Left renal pelvis (tissue), 4 donors: Measurements from ENCODE around the gene POPDC3. TPM values are rescaled to one million over a fixed set of nuclear protein-coding genes. Genes with fewer than 3 reads are reported as not detected.
"Not testable (repeated sequence)": the region's sequence is repeated elsewhere in the genome, so short reads cannot be mapped to it uniquely, and the experiment has no call there.

Source experiments
- DNase-seq, 4 donors: peaks; one replicate each; pipeline ENCODE4 v3.0.0-alpha.2; 2013; ENCODE audit warnings: low read depth in 4 of 4, low spot score in 3 of 4
- polyA plus RNA-seq, 4 donors: library from polyadenylated mRNA; unstranded; fragments of 120-200 nt; gene quantifications; one replicate each; pipeline ENCODE4 v1.2.1, GENCODE V29; 2013; ENCODE audit not compliant: insufficient read length in 4 of 4

POPDC3 gene
- polyA plus RNA-seq, 4 donors = 0.20 to 0.32 (median 0.22) TPM

DNA sequence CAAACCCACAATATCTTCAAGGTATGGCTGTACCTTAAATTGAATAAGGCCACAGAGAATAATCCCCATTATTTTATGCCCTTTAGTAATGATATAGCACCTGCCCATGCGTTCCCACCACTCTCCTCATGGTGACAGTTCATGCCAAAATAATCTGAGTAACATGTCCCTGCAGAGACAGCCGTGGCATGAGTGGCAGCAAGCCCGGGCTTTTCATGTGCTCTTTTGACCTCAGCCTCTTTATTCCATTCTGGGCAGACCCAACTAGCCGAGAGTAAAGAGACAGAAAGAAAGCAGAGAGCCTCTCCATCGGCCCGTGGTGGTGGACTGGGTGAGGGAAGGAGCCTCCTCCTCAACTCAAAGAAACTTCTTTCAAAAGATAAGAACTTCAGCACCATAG lies 19.9 kb upstream of the POPDC3 start:
- DNase-seq = no peak

DNA sequence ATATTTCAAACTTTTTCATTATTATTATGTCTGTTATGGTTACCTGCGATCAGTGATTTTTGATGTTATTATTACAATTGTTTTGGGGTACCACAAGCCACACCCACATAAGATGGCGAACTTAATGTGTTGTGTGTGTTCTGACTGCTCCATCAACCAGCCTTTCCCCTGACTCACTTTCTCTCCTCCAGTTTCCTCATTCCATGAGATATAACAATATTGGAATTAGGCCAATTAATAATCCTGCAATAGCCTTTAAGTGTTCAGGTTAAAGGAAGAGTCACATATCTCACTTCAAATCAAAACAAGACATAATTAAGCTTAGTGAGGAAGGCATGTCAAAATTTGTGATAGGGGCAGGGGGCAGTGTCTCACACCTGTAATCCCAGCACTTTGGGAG lies 16.3 kb upstream of the POPDC3 start:
- no peak for DNase-seq

DNA sequence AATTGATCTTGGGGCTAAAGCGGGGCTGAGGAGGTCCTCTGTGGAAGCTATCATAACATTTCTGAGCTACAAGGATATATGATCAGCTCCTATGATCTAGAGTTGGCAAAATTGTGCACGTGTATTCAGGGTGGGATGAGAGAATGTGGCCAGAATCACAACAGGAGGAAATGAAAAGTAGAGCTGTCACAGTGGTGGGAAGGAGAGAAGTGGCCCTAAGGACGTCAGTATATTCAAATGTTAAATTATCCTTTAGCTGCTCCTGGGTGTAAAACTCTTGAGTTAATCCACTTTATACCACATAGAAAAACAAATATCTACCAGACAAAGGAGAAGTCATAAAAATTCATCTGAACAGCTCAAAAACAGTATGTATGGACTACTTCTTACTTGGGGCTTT lies 14.8 kb upstream of the POPDC3 start:
- no peak for DNase-seq

DNA sequence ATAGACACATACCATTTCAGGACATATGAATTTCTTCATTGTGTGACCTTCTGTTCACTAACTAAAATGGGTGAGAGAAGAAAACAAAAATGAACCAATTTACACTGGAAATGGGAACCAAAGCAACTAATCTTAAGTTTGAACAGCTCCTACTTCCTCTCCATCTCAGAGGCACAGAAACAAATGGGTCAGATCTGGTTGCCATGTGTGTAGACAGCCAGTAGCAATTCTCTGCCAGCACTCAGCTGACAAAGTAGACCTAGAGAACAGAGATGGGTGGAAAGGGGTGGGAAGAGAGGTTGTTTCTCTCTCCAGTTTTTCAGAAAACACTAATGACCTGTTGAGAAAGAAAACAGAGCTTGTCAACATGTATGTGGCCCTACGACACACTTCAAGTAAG lies 14.3 kb upstream of the POPDC3 start:
- no peak for DNase-seq

DNA sequence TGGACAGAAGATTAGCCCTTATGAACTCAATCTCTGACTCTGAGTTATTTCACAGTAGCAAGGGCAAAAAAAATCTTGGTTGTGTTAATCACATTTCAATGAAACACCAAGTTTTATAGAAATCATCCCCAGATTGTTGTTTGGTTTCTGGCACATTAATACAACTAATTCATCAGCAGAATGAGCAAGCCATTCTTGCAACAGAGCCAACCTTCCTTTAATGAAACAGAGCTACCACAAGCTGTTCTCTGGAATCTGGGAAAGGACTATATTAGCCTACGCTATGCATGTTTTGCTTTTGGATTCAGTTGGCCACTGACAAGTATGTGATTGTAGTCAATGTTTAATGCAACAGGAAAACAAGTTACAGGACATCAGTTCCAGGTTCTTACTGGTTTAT lies 13.8 kb upstream of the POPDC3 start:
- DNase-seq = no peak

DNA sequence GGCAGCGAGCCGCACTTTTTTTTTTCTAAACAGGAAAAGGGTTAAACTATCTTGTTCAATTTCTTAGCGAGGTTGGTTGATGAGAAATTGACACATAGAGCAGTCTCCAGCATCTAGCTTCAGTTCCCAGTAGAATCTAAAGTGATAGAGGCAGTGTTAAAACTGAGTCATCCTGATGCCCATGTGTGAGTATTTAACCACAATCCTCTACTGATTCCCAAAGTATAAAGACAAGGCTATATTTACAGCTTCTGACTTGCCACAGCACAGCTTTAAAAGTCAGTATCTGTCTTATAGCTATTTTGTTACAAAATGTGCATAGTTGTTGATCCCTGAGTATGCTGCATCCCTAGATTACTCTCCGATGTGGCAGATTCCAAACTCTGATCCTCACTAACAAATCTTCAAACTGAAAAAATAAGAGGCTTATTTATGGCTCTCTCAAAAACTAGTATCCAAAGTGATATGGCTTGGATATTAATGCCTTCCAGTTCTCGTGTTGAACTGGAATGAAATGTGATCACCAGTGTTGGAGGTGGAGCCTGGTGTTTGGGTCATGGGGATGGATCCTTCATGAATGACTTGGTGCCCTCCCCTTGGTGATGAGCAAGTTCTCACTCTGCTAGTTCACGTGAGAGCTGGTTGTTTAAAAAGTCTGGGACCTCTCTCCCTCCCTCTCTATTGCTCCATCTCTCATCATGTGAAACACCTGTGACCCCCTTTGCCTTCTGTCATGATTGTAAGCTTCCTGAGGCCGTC lies 13.1 kb upstream of the POPDC3 start:
- no peak for DNase-seq

DNA sequence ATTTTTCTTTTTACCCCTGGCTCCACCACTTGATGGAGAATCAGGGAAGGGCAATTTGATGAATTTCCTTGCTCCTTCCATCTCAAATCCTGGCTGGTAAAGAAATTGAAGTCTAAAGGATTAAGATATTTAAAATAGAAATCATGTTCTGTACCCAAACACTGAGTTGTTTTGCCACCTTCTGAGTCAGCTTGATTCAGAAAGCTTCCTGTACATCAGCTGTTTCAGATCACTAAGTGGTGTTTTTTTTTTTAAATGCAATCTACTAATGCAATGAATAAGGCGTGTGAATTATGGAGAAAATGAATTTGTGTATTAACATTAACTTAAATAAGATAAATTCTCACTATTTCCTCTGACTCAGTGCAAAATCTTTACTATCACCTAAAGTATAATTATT lies 11.5 kb upstream of the POPDC3 start:
- DNase-seq = no peak

DNA sequence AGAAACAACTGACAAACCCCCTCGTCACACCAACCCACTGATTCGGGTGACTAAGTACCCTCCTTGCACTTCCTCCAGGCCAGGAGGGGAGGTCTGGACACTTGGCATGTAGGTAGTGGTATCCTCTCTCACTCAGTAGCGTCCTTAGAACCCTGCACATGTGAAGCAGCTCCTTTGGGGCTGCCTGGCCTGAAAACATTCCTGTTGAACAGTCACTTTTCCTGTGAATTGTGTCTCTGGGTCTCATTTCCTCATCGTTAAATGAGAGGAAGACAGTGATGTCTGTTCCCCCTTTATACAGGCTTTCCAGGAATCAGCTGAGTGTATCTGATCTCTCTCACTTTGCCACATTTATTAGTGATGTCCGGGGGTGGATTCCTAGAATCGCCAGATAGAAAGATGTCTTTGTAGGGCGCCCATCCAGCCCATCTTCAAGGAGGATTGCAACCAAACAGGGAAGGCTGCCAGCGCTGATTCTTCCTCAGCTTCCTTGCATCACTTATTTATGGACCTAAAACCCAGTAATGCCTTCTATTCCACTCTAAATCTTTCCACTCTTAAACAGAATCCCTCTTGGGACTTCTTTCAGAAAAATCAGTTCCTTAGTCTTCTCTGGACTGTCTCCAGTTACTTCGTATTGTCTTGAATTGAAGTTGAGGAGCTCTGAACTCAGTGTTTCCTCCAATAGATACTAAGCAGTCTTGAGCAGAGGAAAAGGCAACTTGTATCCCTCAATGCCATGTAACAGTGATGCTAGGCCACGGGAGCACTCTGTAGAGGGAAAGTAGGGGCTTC lies 9.4 kb upstream of the POPDC3 start:
- DNase-seq = no peak

DNA sequence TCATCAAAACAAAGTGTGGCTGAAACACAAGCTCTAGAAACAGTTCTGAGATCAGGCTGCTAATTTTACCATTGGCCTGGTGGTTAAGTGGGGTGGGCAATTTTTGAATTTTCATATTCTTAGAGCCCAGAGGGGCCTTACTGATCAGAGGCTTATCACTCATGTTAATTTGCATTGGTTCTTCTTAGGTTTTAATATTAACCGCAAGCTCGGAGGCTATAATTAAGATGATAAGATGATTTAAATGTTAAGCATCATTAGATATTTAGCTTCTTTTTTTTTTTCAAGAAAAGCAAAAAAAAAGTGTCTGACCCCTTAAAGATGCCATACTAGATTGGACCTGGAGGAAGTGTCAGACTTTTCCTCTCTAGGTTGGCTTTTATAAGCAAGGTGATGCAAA lies 8.4 kb upstream of the POPDC3 start:
- no peak for DNase-seq

DNA sequence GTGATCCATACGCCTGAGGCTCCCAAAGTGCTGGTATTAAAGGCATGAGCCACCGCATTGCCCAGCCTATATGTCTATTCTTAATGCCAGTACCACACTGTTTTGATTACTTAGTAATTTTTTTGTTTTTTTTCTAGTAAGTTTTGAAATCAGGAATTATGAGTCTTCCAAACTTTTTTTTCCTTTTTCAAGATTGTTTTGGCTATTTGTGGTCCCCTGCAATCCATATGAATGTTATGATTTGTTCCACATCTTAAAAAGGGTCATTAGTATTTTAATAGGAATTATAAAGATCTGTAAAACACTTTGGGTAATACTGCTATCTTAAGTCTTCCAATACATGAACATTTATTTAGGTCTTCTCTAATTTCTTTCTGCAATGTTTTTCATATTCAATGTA lies 6.8 kb upstream of the POPDC3 start:
- DNase-seq = no peak

DNA sequence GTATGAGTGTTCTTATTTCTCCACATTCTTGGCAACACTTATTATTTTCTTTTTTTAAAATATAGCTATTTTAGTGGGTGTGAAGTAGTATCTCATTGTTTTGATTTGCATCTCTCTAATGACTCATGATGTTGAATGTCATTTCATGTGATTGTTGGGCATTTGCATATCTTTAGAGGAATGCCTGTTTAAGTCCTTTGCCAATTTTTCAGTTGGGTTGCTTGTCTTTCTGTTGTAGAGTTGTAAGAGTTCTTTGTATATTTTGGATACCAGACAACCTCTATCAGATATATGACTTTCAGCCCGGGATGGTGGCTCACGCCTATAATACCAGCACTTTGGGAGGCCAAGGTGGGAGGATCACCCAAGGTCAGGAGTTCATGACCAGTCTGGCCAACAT lies 5.1 kb upstream of the POPDC3 start:
- no peak for DNase-seq

DNA sequence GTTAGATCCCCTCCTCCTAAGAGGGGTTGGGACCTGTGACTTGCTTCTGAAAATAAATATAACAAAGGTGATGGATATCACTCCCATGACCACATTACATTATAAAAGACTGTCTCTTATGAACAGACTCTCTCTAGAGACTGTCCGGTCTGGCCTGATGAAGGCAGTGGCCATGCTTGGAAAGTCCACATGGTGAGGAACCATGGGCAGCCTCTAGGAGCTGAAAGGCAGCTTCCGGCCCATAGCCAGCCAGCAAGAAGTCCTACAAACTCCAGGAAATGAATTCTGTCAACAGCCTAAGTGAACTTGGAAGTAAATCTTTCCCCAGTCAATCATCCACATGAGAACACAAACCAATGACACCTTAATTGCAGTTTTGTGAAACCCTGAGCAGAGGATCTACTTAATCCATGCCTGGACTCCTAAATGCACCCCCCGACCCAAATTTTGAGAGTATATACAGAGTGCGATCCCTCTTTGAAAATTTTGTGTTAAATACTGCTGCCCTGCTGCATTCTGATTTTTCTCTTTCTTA lies 2.2 kb upstream of the POPDC3 start:
- no peak for DNase-seq

DNA sequence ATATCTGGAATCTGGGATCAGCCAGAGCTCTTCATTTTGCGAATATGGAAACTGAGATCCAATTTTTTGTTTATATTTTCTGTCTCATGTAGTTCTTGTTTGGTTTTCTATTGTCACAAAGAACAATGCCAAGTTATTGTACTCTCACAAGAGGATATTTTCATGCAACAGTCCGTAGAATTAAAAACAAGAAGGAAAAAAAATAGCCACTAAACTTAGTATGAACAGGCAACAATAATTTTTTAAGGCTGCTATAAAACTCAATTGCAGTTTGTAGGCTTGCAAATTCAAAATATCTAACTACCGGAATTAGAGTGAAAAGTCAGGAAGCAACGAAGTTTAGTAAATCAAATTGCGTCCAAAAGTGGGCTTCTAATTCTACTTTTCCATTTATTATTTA lies 1.2 kb downstream of the POPDC3 start:
- no peak for DNase-seq

DNA sequence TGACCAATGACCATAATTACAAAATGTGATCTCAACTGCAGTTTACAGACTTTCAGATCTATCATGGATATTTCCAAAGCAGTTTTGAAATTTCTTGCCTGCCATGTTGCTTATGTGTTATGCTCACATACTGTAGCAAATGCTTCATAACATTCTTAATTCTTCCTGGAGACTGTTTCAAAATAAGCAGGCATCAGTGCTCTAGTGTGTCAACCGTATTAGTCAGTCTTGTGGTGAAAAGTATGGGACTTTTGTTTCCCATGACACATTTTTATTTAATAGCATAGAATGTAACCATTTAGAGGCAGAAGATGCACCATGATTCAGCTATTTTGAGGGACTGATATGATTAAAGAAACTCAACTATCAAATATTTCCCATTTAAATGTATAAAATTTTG lies 1.7 kb downstream of the POPDC3 start:
- DNase-seq = no peak

DNA sequence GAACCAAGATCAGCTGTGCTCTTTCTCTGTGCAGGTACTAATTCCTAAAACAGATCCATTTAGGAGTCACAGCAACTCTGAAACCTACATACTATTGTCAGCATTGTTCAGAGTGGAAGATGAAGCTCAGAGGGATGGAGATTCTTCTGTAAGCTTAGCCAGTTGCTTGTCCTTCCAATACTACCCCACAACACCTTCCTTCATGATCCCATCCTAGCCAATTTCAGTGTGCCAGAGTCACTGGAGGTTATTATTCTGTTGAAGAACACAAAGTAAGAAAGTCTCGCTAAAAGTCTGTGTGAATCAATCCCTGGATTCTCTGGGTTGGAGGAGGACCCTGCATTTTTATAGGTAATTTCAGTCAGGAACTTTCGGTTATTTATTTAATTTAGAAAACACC lies 2.3 kb downstream of the POPDC3 start:
- no peak for DNase-seq

DNA sequence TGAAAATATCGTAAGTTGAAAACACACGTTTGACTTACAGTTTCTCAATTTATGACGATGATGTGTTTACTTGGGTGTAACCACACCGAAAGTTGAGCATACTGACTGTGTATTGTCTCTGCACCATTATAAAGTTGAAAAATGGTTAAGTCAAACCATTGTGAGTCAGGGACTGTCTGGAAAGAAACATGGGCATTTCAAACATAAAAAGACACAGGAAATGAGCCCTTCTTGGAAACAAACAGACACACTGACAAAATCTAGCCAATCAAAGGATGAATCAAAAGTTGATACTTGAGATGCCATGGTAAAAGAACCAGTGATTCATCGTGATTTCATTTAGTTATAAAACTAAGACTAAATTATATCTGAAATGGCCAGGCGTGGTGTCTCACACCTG lies 5.3 kb downstream of the POPDC3 start:
- DNase-seq = no peak

DNA sequence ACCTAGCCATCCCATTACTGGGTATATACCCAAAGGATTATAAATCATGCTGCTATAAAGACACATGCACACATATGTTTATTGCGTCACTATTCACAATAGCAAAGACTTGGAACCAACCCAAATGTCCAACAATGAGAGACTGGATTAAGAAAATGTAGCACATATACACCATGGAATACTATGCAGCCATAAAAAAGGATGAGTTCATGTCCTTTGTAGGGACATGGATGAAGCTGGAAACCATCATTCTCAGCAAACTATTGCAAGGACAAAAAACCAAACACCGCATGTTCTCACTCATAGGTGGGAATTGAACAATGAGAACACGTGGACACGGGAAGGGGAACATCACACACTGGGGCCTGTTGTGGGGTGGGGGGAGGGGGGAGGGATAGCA lies 7.3 kb downstream of the POPDC3 start:
- DNase-seq = not testable (repeated sequence)

DNA sequence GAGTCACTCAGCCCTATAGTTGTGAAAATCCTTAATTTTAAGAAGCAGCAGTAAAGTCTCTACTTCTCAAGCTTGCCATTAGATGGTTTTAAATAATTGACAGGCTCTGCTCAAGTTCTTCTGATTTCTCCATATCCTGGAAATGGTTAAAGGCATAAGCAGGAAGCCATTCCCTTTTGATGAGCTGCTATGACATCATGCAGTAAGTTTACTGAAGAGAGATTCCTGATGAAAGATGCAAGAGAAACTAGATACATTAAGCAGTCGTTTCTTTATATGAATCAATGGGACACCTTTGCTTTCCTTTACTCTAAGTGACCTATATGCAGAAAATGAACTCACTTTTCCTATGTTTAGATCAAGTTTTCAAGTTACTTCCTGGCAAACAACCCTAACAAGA lies 9.8 kb downstream of the POPDC3 start:
- DNase-seq = no peak

DNA sequence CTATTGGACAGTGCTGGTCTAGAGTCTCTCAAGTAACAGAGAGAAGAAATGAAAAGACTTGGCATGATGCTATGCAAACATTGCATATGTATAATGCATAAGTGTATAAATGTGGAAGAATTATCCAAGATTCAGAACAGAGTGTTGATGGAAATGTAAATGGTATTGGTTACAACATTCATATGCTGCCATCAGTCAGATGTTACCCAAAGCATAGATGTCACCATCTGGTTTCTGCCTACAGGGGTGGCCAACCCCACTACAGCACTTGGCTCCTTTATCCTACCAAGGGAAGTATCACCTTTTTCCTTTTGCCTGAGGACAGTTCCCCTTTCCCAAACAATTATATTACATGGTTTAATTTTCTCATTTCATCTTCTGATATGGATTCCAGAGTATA lies 11.9 kb downstream of the POPDC3 start:
- DNase-seq = no peak

DNA sequence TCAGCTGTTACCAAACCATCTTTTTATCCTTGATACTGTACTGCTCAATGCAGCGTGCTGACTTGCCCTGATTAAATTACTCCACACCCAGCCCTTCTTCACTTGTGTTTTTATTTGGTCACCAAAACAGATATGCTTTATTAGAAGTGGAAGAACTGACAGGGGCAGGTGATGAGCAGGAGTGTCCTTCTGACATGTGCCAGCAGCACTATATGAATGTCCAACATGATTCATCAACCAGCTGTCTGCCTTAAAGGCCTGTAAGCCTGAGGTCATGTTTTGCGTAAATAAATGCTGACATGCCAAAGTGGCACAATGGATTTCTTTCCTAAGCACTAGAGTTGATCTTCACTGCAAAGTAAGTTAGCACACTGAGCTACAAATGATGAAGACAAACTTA lies 15.4 kb downstream of the POPDC3 start:
- no peak for DNase-seq

DNA sequence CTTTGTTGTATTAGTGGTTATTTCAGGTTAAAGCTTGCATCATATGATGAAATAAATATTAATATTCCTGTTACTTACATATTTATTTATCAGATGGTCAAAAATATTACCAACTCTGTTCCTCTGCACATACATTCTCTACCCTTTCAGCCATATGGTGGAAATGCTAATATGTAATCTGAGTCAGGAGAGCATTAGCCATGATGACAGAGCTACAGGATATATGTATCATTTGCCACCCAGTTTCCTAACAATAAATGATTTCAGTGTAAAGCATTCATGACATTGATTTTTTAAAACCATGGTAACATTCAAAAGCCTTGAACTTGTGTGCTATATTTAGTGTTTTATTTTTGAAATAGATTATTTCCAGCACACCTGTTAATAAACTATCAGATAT lies 16.6 kb downstream of the POPDC3 start:
- no peak for DNase-seq

DNA sequence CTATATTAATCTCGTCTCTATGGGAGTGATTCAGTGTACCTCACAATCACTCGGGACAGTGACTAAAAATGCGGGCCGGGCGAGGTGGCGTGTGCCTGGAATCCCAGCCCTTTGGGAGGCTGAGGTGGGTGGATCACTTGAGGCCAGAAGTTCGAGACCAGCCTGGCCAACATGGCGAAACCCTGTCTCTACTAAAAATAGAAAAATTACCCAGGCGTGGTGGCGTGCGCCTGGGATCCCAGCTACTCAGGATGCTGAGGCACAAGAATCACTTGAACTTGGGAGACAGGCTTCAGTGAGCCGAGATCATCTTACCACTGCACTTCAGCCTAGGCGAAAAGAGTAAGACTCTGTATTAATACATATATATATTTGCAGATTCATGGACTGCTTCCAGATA lies 17.4 kb downstream of the POPDC3 start:
- no peak for DNase-seq
